HepG2 (cell line): ENCODE results near the gene IFI27. TPM values are rescaled to one million over a fixed set of nuclear protein-coding genes. Genes with fewer than 3 reads are reported as not detected.
A peak's percentile ranks its signal among the peaks of the same experiment; 100 is the strongest.

ENCODE experiments used
- ATAC-seq: fragments of 200-7000 bp; cut with Tn5 transposase; 3 replicates; pipeline ENCODE4 v1.9.1; 2020; ENCODE audit warnings: mild to moderate bottlenecking, moderate library complexity
- BruUV-seq: library from RNA; stranded (reverse); fragments of 400-500 nt; replicated peaks from 2 replicates; lab custom pipeline; 2021; lab: Mats Ljungman, UMichigan
- CTCF ChIA-PET: fragments of 300-600 bp; formaldehyde crosslinking; extraction: SDS; loops from one replicate; lab custom pipeline; 2021; ENCODE audit warnings: low total read pairs, inconsistent platforms, low intra/inter-chr PET ratio; lab: Yijun Ruan, JAX
- POLR2A ChIA-PET: fragments of 350-600 bp; sonication (Branson Sonifier 250); formaldehyde crosslinking; loops from one replicate; lab custom pipeline; 2020; ENCODE audit warnings: antibody characterized with exemption, inconsistent platforms; lab: Yijun Ruan, JAX
- DNase-seq: peaks from one replicate; pipeline ENCODE4 v3.0.0-alpha.2; 2015; ENCODE audit warnings: low spot score
- FAIRE-seq: peaks from 3 replicates; lab custom pipeline; 2011; peaks lifted over from hg19 to GRCh38; lab: Jason Lieb, UNC
- H2AFZ ChIP-seq: one replicate; pipeline ENCODE4 v1.6.1; 2011; ENCODE audit warnings: low read length, inconsistent platforms
- H3K27ac ChIP-seq: fragments of 300-600 bp; 3 replicates; pipeline ENCODE4 v1.8.0; 2011; ENCODE audit warnings: mixed run types, mild to moderate bottlenecking, mixed read lengths, low read length, inconsistent platforms; ENCODE audit not compliant: insufficient read depth; ENCODE audit errors: extremely low read length
- H3K27me3 ChIP-seq, 2 experiments: fragments of 200-600 bp in 1 of 2; 2 replicates in 1 of 2; 3 replicates in 1 of 2; pipeline versions ENCODE4 v1.6.0 to v1.8.0; 2011; ENCODE audit warnings: low read length in 2 of 2, mild to moderate bottlenecking in 2 of 2, moderate library complexity in 2 of 2, inconsistent platforms in 1 of 2; ENCODE audit not compliant: insufficient read depth in 2 of 2, control insufficient read depth in 1 of 2
- H3K36me3 ChIP-seq, 2 experiments: fragments of 200-600 bp in 1 of 2; replicated peaks in 1 of 2; 2 replicates in 1 of 2; 3 replicates in 1 of 2; pipeline versions ENCODE4 v1.5.1 to v1.8.0; 2011; ENCODE audit warnings: low read length in 2 of 2, inconsistent platforms in 1 of 2; ENCODE audit not compliant: insufficient read depth in 2 of 2, control insufficient read depth in 1 of 2
- H3K4me1 ChIP-seq: 2 replicates; pipeline ENCODE4 v1.5.1; 2012; ENCODE audit warnings: low read length, inconsistent platforms; ENCODE audit not compliant: insufficient read depth
- H3K4me2 ChIP-seq: 2 replicates; pipeline ENCODE4 v1.6.0; 2011; ENCODE audit warnings: low read depth, low read length, inconsistent platforms
- H3K4me3 ChIP-seq, 3 experiments: fragments of 200-600 bp in 1 of 3; sonication (generic), shearing (Covaris generic) in 1 of 3; replicated peaks in 1 of 3; 2 replicates each; pipeline ENCODE4 v1.5.1; 2011 to 2016; ENCODE audit warnings: low read length in 3 of 3, inconsistent platforms in 2 of 3, low read depth in 2 of 3, mild to moderate bottlenecking in 2 of 3, control low read depth in 1 of 3, mixed read lengths in 1 of 3; ENCODE audit not compliant: insufficient read depth in 1 of 3
- H3K79me2 ChIP-seq: one replicate; pipeline ENCODE4 v1.6.1; 2011; ENCODE audit warnings: low read length, inconsistent platforms; ENCODE audit not compliant: insufficient read depth
- H3K9ac ChIP-seq: 2 replicates; pipeline ENCODE4 v1.6.0; 2011; ENCODE audit warnings: mild to moderate bottlenecking, low read depth, low read length, inconsistent platforms; ENCODE audit not compliant: insufficient read depth
- H3K9me3 ChIP-seq: 2 replicates; pipeline ENCODE4 v1.5.1; 2012; ENCODE audit warnings: mild to moderate bottlenecking, low read length
- H4K20me1 ChIP-seq: 2 replicates; pipeline ENCODE4 v1.6.0; 2011; ENCODE audit warnings: inconsistent platforms, mild to moderate bottlenecking, low read length, moderate library complexity; ENCODE audit not compliant: insufficient read depth
- ARNTL ChIP-seq: sonication (generic); formaldehyde crosslinking; IDR thresholded peaks from 2 replicates; pipeline ENCODE4 v1.4.0; 2020; ENCODE audit warnings: mild to moderate bottlenecking, missing genetic modification reagents
- FOXA3 ChIP-seq: IDR thresholded peaks from 2 replicates; pipeline ENCODE4 v1.6.1; 2016; ENCODE audit warnings: missing genetic modification reagents, missing compliant biosample characterization
- HCFC1 ChIP-seq: fragments of 150-350 bp; IDR thresholded peaks from 2 replicates; pipeline ENCODE4 v1.6.1; 2014; ENCODE audit warnings: low read depth, low read length
- JARID2 ChIP-seq: sonication (generic); formaldehyde crosslinking; IDR thresholded peaks from 2 replicates; pipeline ENCODE4 v1.8.1; 2023; ENCODE audit warnings: missing genetic modification reagents, inconsistent platforms; ENCODE audit not compliant: insufficient replicate concordance
- KDM5A ChIP-seq: fragments of 200-600 bp; sonication (generic); IDR thresholded peaks from 2 replicates; pipeline ENCODE4 v1.7.0; 2018; ENCODE audit warnings: antibody characterized with exemption, mild to moderate bottlenecking, low read length, borderline replicate concordance
- MTA3 ChIP-seq: sonication (generic); formaldehyde crosslinking; IDR thresholded peaks from 2 replicates; pipeline ENCODE4 v1.4.0; 2020; ENCODE audit warnings: missing genetic modification reagents
- NCOA2 ChIP-seq: sonication (generic); formaldehyde crosslinking; IDR thresholded peaks from 2 replicates; pipeline ENCODE4 v1.8.0; 2022; ENCODE audit warnings: inconsistent platforms
- RBFOX2 ChIP-seq: fragments of 200-400 bp; formaldehyde crosslinking; IDR thresholded peaks from 2 replicates; pipeline ENCODE4 v1.6.1; 2017; ENCODE audit warnings: low read depth, mild to moderate bottlenecking, low read length
- RFXAP ChIP-seq: sonication (generic); formaldehyde crosslinking; IDR thresholded peaks from 2 replicates; pipeline ENCODE4 v1.4.0; 2020; ENCODE audit warnings: missing genetic modification reagents, borderline replicate concordance
- RXRB ChIP-seq: IDR thresholded peaks from 2 replicates; pipeline ENCODE4 v1.6.1; 2016; ENCODE audit warnings: borderline replicate concordance, missing genetic modification reagents, missing compliant biosample characterization
- SCMH1 ChIP-seq: sonication (generic); formaldehyde crosslinking; IDR thresholded peaks from 2 replicates; pipeline ENCODE4 v1.9.0; 2021; ENCODE audit warnings: missing genetic modification reagents, mild to moderate bottlenecking, borderline replicate concordance
- SMARCC2 ChIP-seq: fragments of 450-650 bp; IDR thresholded peaks from 2 replicates; pipeline ENCODE4 v1.6.1; 2017; ENCODE audit warnings: antibody characterized with exemption, mild to moderate bottlenecking
- ZFP41 ChIP-seq: sonication (generic); formaldehyde crosslinking; IDR thresholded peaks from 2 replicates; pipeline ENCODE4 v1.4.0; 2020; ENCODE audit warnings: mild to moderate bottlenecking, missing genetic modification reagents, borderline replicate concordance
- ZFP91 ChIP-seq: sonication (generic); formaldehyde crosslinking; IDR thresholded peaks from 2 replicates; pipeline ENCODE4 v1.9.0; 2022; ENCODE audit warnings: missing genetic modification reagents, mild to moderate bottlenecking, borderline replicate concordance
- ZNF547 ChIP-seq: sonication (generic); formaldehyde crosslinking; IDR thresholded peaks from 2 replicates; pipeline ENCODE4 v1.5.1; 2020; ENCODE audit warnings: mild to moderate bottlenecking, missing genetic modification reagents
- ZNF629 ChIP-seq: sonication (generic); formaldehyde crosslinking; conservative IDR thresholded peaks from 2 replicates; pipeline ENCODE4 v1.5.0; 2020; ENCODE audit warnings: missing genetic modification reagents
- ZNF879 ChIP-seq: sonication (generic); formaldehyde crosslinking; IDR thresholded peaks from 2 replicates; pipeline ENCODE4 v1.8.1; 2023; ENCODE audit warnings: missing genetic modification reagents
- WGBS: methylation state at CpG from one replicate; pipeline ENCODE4 v1.1.6; 2017; ENCODE audit warnings: low lambda C conversion rate; 5-methylcytosine and 5-hydroxymethylcytosine counted together
- in situ Hi-C: cut with HindIII; loops from 2 replicates; pipeline ENCODE4 v1.10.0; 2017; ENCODE audit warnings: low pct_unique_long_range_greater_than_20kb; ENCODE audit not compliant: extremely low pct_ligation_motif_present
- intact Hi-C: fragments of 100-400 bp; cut with micrococcal nuclease; formaldehyde crosslinking; loops from one replicate; pipeline ENCODE4 v1.10.0; 2022; ENCODE audit not compliant: unreplicated experiment
- polyA plus RNA-seq, 8 experiments: library from polyadenylated mRNA; depleted of rRNA in 3 of 8; stranded (reverse) in 7 of 8; unstranded in 1 of 8; fragments of >200 nt; fragmentation: Illumina TruSeq in 4 of 8; extraction: Trizol in 4 of 8; gene quantifications; 2 replicates each; pipeline versions ENCODE4 v1.2.1 to v1.2.3, GENCODE V29; 2011 to 2016; ENCODE audit warnings: low read depth in 4 of 8, missing spikeins in 1 of 8, mixed read lengths in 1 of 8; ENCODE audit not compliant: insufficient read depth in 1 of 8
- total RNA-seq, 5 experiments: library from RNA; depleted of rRNA; stranded (reverse); fragments of >200 nt; fragmentation: Illumina TruSeq; extraction: Trizol; gene quantifications; 2 replicates each; pipeline ENCODE4 v1.2.3, GENCODE V29; 2016; ENCODE audit warnings: low read depth in 1 of 5

Gene IFI27
- total and polyA plus RNA-seq, 2 of the 13 experiments (the other 11 are each of a cell fraction or from before 2014, with no cell fraction given) = 1.2 to 1.7 TPM

GRCh38 chr14:94101748-94102147 is 8.8 kb upstream of the IFI27 start:
- Histone ChIP-seq H3K27ac (no peak overlapping the region), H3K4me1 (peaks cover 14% of the 10 kb centered on the region), H4K20me1 (no peaks in the 10 kb centered on the region), H3K9ac (no peak overlapping the region), H2AFZ (no peak overlapping the region), H3K36me3 (0 out of 5 replicates have a peak, but pooled peaks cover 0 to 5% of the 10 kb centered on the region in 2 experiments), H3K27me3 (no peaks in the 10 kb centered on the region), H3K79me2 (no peaks in the 10 kb centered on the region), H3K9me3 (no peaks in the 10 kb centered on the region), H3K4me3 (no peak overlapping the region), H3K4me2 (no peak overlapping the region)
- intact Hi-C loops (no loop called here), in situ Hi-C loops (no loop called here)
- ATAC-seq = no peak
- ChIA-PET POLR2A (no interaction called here), CTCF (no interaction called here)
- TF ChIP-seq FOXA3 (CRISPR knock-in tag) = no peak
- DNase-seq = no peak
- no TSS peak for BruUV-seq
- no CpG with 5 or more reads among the region's 10 CpGs for WGBS
- no peak for FAIRE-seq

- in situ Hi-C loops (no loop called here), intact Hi-C loops (no loop called here)
- Histone ChIP-seq H3K27me3 (no peaks in the 10 kb centered on the region), H3K4me3 (no peak overlapping the region), H2AFZ (no peak overlapping the region), H3K36me3 (no peaks in the 10 kb centered on the region), H3K4me1 (peaks cover 14% of the 10 kb centered on the region), H3K9ac (no peak overlapping the region), H3K4me2 (no peak overlapping the region), H4K20me1 (no peaks in the 10 kb centered on the region), H3K79me2 (no peaks in the 10 kb centered on the region), H3K27ac (no peak overlapping the region), H3K9me3 (no peaks in the 10 kb centered on the region)
- POLR2A ChIA-PET = no interaction called here
- 18% methylated on average over 4 of the region's 8 CpGs for WGBS
- CTCF ChIA-PET = no interaction called here
- ATAC-seq = peak; percentile 57
- DNase-seq = no peak
- no TSS peak for BruUV-seq
- no peak for FAIRE-seq
- TF ChIP-seq ARNTL (CRISPR knock-in tag) (no peak), MTA3 (CRISPR knock-in tag) (no peak), RBFOX2 (no peak), ZNF547 (no peak), ZFP41 (CRISPR knock-in tag) (no peak), SCMH1 (no peak), ZNF879 (CRISPR knock-in tag) (no peak), NCOA2 (CRISPR knock-in tag) (no peak), FOXA3 (CRISPR knock-in tag) (no peak), HCFC1 (no peak), SMARCC2 (no peak), ZFP91 (peak; percentile 20; the same call in 1 of the 2 replicates), RFXAP (no peak), RXRB (CRISPR knock-in tag) (no peak), ZNF629 (peak; percentile 73), JARID2 (no peak), KDM5A (no peak)
These were observed 7.6 kb upstream of the IFI27 start for GRCh38 chr14:94102768-94103482.
